HepG2 (cell line): Measurements from ENCODE around the gene GNB1. TPM values are rescaled to one million over a fixed set of nuclear protein-coding genes. Genes with fewer than 3 reads are reported as not detected.

Experiments
- ATAC-seq: fragments of 200-7000 bp; cut with Tn5 transposase; 3 replicates; pipeline ENCODE4 v1.9.1; 2020; ENCODE audit warnings: mild to moderate bottlenecking, moderate library complexity
- BruUV-seq: library from RNA; stranded (reverse); fragments of 400-500 nt; replicated peaks from 2 replicates; lab custom pipeline; 2021; lab: Mats Ljungman, UMichigan
- CTCF ChIA-PET: fragments of 300-600 bp; formaldehyde crosslinking; extraction: SDS; loops from one replicate; lab custom pipeline; 2021; ENCODE audit warnings: low total read pairs, inconsistent platforms, low intra/inter-chr PET ratio; lab: Yijun Ruan, JAX
- POLR2A ChIA-PET: fragments of 350-600 bp; sonication (Branson Sonifier 250); formaldehyde crosslinking; loops from one replicate; lab custom pipeline; 2020; ENCODE audit warnings: antibody characterized with exemption, inconsistent platforms; lab: Yijun Ruan, JAX
- DNase-seq: peaks from one replicate; pipeline ENCODE4 v3.0.0-alpha.2; 2015; ENCODE audit warnings: low spot score
- FAIRE-seq: peaks from 3 replicates; lab custom pipeline; 2011; peaks lifted over from hg19 to GRCh38; lab: Jason Lieb, UNC
- H2AFZ ChIP-seq: one replicate; pipeline ENCODE4 v1.6.1; 2011; ENCODE audit warnings: low read length, inconsistent platforms
- H3K27ac ChIP-seq: fragments of 300-600 bp; 3 replicates; pipeline ENCODE4 v1.8.0; 2011; ENCODE audit warnings: mixed run types, mild to moderate bottlenecking, mixed read lengths, low read length, inconsistent platforms; ENCODE audit not compliant: insufficient read depth; ENCODE audit errors: extremely low read length
- H3K27me3 ChIP-seq, 2 experiments: fragments of 200-600 bp in 1 of 2; 2 replicates in 1 of 2; 3 replicates in 1 of 2; pipeline versions ENCODE4 v1.6.0 to v1.8.0; 2011; ENCODE audit warnings: low read length in 2 of 2, mild to moderate bottlenecking in 2 of 2, moderate library complexity in 2 of 2, inconsistent platforms in 1 of 2; ENCODE audit not compliant: insufficient read depth in 2 of 2, control insufficient read depth in 1 of 2
- H3K36me3 ChIP-seq, 2 experiments: fragments of 200-600 bp in 1 of 2; replicated peaks in 1 of 2; 2 replicates in 1 of 2; 3 replicates in 1 of 2; pipeline versions ENCODE4 v1.5.1 to v1.8.0; 2011; ENCODE audit warnings: low read length in 2 of 2, inconsistent platforms in 1 of 2; ENCODE audit not compliant: insufficient read depth in 2 of 2, control insufficient read depth in 1 of 2
- H3K4me1 ChIP-seq: 2 replicates; pipeline ENCODE4 v1.5.1; 2012; ENCODE audit warnings: low read length, inconsistent platforms; ENCODE audit not compliant: insufficient read depth
- H3K4me2 ChIP-seq: 2 replicates; pipeline ENCODE4 v1.6.0; 2011; ENCODE audit warnings: low read depth, low read length, inconsistent platforms
- H3K4me3 ChIP-seq, 3 experiments: fragments of 200-600 bp in 1 of 3; sonication (generic), shearing (Covaris generic) in 1 of 3; replicated peaks in 1 of 3; 2 replicates each; pipeline ENCODE4 v1.5.1; 2011 to 2016; ENCODE audit warnings: low read length in 3 of 3, inconsistent platforms in 2 of 3, low read depth in 2 of 3, mild to moderate bottlenecking in 2 of 3, control low read depth in 1 of 3, mixed read lengths in 1 of 3; ENCODE audit not compliant: insufficient read depth in 1 of 3
- H3K79me2 ChIP-seq: one replicate; pipeline ENCODE4 v1.6.1; 2011; ENCODE audit warnings: low read length, inconsistent platforms; ENCODE audit not compliant: insufficient read depth
- H3K9ac ChIP-seq: 2 replicates; pipeline ENCODE4 v1.6.0; 2011; ENCODE audit warnings: mild to moderate bottlenecking, low read depth, low read length, inconsistent platforms; ENCODE audit not compliant: insufficient read depth
- H3K9me3 ChIP-seq: 2 replicates; pipeline ENCODE4 v1.5.1; 2012; ENCODE audit warnings: mild to moderate bottlenecking, low read length
- H4K20me1 ChIP-seq: 2 replicates; pipeline ENCODE4 v1.6.0; 2011; ENCODE audit warnings: inconsistent platforms, mild to moderate bottlenecking, low read length, moderate library complexity; ENCODE audit not compliant: insufficient read depth
- GZF1 ChIP-seq: sonication (generic); formaldehyde crosslinking; IDR thresholded peaks from 2 replicates; pipeline ENCODE4 v1.5.1; 2020; ENCODE audit warnings: mild to moderate bottlenecking, missing genetic modification reagents
- KDM2A ChIP-seq: sonication (generic); formaldehyde crosslinking; IDR thresholded peaks from 2 replicates; pipeline ENCODE4 v1.4.0; 2020; ENCODE audit warnings: low read depth, missing genetic modification reagents, borderline replicate concordance
- NFE2L1 ChIP-seq: sonication (generic); formaldehyde crosslinking; IDR thresholded peaks from 2 replicates; pipeline ENCODE4 v1.4.0; 2020; ENCODE audit warnings: missing genetic modification reagents, mild to moderate bottlenecking, borderline replicate concordance
- RXRB ChIP-seq: IDR thresholded peaks from 2 replicates; pipeline ENCODE4 v1.6.1; 2016; ENCODE audit warnings: borderline replicate concordance, missing genetic modification reagents, missing compliant biosample characterization
- ZBTB42 ChIP-seq: sonication (generic); formaldehyde crosslinking; IDR thresholded peaks from 2 replicates; pipeline ENCODE4 v1.5.0; 2020; ENCODE audit warnings: mild to moderate bottlenecking, missing genetic modification reagents
- ZFAT ChIP-seq: sonication (generic); formaldehyde crosslinking; conservative IDR thresholded peaks from 2 replicates; pipeline ENCODE4 v1.8.1; 2023; ENCODE audit warnings: missing genetic modification reagents, inconsistent platforms
- WGBS: methylation state at CpG from one replicate; pipeline ENCODE4 v1.1.6; 2017; ENCODE audit warnings: low lambda C conversion rate; 5-methylcytosine and 5-hydroxymethylcytosine counted together
- in situ Hi-C: cut with HindIII; loops from 2 replicates; pipeline ENCODE4 v1.10.0; 2017; ENCODE audit warnings: low pct_unique_long_range_greater_than_20kb; ENCODE audit not compliant: extremely low pct_ligation_motif_present
- intact Hi-C: fragments of 100-400 bp; cut with micrococcal nuclease; formaldehyde crosslinking; loops from one replicate; pipeline ENCODE4 v1.10.0; 2022; ENCODE audit not compliant: unreplicated experiment
- polyA plus RNA-seq, 8 experiments: library from polyadenylated mRNA; depleted of rRNA in 3 of 8; stranded (reverse) in 7 of 8; unstranded in 1 of 8; fragments of >200 nt; fragmentation: Illumina TruSeq in 4 of 8; extraction: Trizol in 4 of 8; gene quantifications; 2 replicates each; pipeline versions ENCODE4 v1.2.1 to v1.2.3, GENCODE V29; 2011 to 2016; ENCODE audit warnings: low read depth in 4 of 8, missing spikeins in 1 of 8, mixed read lengths in 1 of 8; ENCODE audit not compliant: insufficient read depth in 1 of 8
- total RNA-seq, 5 experiments: library from RNA; depleted of rRNA; stranded (reverse); fragments of >200 nt; fragmentation: Illumina TruSeq; extraction: Trizol; gene quantifications; 2 replicates each; pipeline ENCODE4 v1.2.3, GENCODE V29; 2016; ENCODE audit warnings: low read depth in 1 of 5
- TF ChIP-seq, protein P1 (sequence below): fragments of 450-650 bp; IDR thresholded peaks from 2 replicates; pipeline ENCODE4 v1.6.1; 2016
- TF ChIP-seq, protein P2 (sequence below): sonication (generic); formaldehyde crosslinking; IDR thresholded peaks from 2 replicates; pipeline ENCODE4 v1.9.0; 2022; ENCODE audit warnings: low read depth, missing genetic modification reagents

The GNB1 gene
- total and polyA plus RNA-seq, 2 of the 13 experiments (the other 11 are each of a cell fraction or from before 2014, with no cell fraction given) = 66.2 to 327 TPM

DNA sequence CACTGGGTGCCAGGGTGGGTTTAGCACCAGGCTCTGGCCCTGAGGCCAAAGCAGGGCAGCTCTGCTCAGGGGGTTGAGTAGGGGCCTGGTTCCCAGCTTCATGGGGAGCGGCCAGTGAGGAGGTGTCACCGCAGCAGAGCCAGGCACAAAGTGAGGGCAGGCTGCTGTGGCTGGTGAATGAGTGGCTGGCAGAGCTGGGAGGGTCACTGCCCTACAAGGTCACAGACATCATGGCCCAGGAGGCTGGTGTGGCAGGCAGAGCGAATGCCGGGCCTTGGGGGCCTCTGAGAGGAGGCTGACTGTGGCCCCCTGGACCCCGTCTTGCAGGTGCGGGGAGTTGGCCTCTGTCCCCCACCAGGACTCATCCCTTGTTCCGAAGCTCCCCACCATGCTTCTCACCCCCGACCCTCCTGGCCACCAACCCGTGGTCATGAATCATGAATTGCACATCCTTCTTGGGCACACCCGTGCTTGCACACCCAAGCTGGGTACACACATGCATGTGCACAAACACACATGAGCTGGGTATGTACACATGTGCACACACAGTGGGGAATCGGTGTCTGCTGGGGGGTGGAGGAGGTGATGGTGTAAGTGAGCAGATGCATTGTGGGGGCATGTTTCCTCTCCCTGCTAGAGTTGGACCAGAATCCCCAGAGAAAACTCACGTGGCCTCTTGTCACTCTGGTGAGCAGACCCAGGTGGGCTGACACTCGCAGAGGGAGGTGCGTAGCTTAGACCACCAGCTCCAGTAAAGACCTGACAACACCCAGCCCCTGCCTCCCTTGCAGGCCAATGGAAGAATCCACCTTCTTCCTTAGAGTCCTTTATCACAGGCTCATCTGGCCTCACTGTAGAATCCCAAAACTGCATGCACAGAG lies 4.8 kb upstream of the GNB1 start:
- H4K20me1 ChIP-seq = no peaks in the 10 kb centered on the region
- no peaks in the 10 kb centered on the region for H3K36me3 ChIP-seq
- ATAC-seq (no peak), FAIRE-seq (no peak)
- peaks cover 10% of the 10 kb centered on the region for H3K79me2 ChIP-seq
- CTCF ChIA-PET = no interaction called here
- peaks cover 79% of the 10 kb centered on the region for H3K4me1 ChIP-seq
- H3K4me3 ChIP-seq = 0 out of 6 replicates have a peak overlapping the region, but pooled peaks of 1 of the 3 experiments have one; percentile 61
- H3K27me3 ChIP-seq = no peaks in the 10 kb centered on the region; a peak in 1 of 5 replicates
- H2AFZ ChIP-seq = no peak overlapping the region
- no peaks in the 10 kb centered on the region for H3K9me3 ChIP-seq
- no peak for TF ChIP-seq ZBTB42 (CRISPR knock-in tag)
- no peak for TF ChIP-seq NFE2L1 (CRISPR knock-in tag)
- TF ChIP-seq KDM2A (CRISPR knock-in tag) = peak; percentile 16; the same call in 1 of the 2 replicates
- TF ChIP-seq, protein P1, sequence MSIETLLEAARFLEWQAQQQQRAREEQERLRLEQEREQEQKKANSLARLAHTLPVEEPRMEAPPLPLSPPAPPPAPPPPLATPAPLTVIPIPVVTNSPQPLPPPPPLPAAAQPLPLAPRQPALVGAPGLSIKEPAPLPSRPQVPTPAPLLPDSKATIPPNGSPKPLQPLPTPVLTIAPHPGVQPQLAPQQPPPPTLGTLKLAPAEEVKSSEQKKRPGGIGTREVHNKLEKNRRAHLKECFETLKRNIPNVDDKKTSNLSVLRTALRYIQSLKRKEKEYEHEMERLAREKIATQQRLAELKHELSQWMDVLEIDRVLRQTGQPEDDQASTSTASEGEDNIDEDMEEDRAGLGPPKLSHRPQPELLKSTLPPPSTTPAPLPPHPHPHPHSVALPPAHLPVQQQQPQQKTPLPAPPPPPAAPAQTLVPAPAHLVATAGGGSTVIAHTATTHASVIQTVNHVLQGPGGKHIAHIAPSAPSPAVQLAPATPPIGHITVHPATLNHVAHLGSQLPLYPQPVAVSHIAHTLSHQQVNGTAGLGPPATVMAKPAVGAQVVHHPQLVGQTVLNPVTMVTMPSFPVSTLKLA = peak; percentile 55
- no peak for TF ChIP-seq ZFAT
- no peak for TF ChIP-seq RXRB (CRISPR knock-in tag)
- no peak for TF ChIP-seq GZF1 (CRISPR knock-in tag)
- TF ChIP-seq, protein P2, sequence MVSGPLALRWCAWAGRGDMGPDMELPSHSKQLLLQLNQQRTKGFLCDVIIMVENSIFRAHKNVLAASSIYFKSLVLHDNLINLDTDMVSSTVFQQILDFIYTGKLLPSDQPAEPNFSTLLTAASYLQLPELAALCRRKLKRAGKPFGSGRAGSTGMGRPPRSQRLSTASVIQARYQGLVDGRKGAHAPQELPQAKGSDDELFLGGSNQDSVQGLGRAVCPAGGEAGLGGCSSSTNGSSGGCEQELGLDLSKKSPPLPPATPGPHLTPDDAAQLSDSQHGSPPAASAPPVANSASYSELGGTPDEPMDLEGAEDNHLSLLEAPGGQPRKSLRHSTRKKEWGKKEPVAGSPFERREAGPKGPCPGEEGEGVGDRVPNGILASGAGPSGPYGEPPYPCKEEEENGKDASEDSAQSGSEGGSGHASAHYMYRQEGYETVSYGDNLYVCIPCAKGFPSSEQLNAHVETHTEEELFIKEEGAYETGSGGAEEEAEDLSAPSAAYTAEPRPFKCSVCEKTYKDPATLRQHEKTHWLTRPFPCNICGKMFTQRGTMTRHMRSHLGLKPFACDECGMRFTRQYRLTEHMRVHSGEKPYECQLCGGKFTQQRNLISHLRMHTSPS (CRISPR knock-in tag) = 0 out of 2 replicates have a peak, but pooled peaks have one; percentile 37
- TF ChIP-seq, all 625 proteins: peak for 3
- Histone ChIP-seq H3K27ac (no peak overlapping the region), H3K4me2 (peak overlapping the region; percentile 91), H3K9ac (no peak overlapping the region)
- WGBS = 40% methylated on average over 9 of the region's 14 CpGs
- DNase-seq = no peak
- in situ Hi-C loops = no loop called here
- BruUV-seq = no TSS peak
- POLR2A ChIA-PET = interaction anchor here (0.9 kb wide), 1 partner anchor 13 kb away, joined by 4 read pairs; no protein-coding TSS in a partner anchor
- intact Hi-C loops = no loop called here
